C4-2B (cell line): ENCODE results near the gene ABHD12.

Source experiments
- ZFX ChIP-seq: fragments of 450-650 bp; IDR thresholded peaks from 2 replicates; pipeline ENCODE4 v1.6.1; 2017
- TF ChIP-seq, protein P1 (sequence below): fragments of 450-650 bp; conservative IDR thresholded peaks from 2 replicates; pipeline ENCODE4 v1.5.1; 2017; ENCODE audit warnings: mild to moderate bottlenecking

DNA sequence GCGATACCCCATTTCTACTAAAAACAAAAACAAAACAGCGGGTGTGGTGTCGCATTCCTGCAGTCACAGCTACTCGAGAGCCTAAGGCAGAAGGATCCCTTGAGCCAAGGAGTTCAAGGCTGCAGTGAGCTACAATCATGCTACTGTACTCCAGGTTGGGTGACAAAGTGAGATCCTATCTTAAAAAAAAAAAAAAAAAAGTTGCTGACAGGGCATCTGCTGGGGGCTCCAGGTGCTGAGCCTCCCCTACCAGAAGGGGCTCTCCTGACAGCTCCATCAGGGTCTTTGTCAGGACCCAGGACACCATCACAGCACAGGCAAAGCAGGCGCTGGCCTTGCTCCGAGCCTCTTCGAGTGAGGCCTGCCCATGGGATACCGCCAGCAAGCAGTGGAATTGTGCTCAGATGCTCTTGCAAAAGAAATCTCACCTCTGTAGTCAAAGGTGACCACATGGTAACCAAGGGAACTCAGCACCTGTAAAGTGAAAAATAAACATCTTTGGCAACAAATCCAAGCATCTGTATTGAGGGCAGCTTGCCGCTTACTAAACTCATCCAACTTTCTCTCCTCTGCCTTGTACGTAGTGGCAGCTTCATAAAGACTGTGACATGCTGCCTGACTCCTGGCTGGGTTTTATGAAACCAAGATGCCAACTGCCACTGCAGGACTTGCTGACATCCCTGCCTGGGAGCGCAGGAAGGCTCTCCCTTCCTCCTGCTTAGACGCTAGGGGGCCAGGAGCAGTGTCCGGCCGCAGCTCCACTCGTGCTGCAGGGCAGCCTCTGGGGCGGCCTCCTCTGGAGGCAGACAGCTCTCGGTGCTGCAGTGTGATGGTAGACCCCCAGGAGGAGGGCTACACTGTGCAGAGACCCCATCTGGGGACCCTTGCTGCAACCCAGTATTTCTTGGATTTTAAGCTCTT, 75.9 kb downstream of the ABHD12 start:
- TF ChIP-seq, protein P1, sequence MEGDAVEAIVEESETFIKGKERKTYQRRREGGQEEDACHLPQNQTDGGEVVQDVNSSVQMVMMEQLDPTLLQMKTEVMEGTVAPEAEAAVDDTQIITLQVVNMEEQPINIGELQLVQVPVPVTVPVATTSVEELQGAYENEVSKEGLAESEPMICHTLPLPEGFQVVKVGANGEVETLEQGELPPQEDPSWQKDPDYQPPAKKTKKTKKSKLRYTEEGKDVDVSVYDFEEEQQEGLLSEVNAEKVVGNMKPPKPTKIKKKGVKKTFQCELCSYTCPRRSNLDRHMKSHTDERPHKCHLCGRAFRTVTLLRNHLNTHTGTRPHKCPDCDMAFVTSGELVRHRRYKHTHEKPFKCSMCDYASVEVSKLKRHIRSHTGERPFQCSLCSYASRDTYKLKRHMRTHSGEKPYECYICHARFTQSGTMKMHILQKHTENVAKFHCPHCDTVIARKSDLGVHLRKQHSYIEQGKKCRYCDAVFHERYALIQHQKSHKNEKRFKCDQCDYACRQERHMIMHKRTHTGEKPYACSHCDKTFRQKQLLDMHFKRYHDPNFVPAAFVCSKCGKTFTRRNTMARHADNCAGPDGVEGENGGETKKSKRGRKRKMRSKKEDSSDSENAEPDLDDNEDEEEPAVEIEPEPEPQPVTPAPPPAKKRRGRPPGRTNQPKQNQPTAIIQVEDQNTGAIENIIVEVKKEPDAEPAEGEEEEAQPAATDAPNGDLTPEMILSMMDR = no peak
- TF ChIP-seq ZFX = no peak
